Bone marrow (tissue), 2 donors: ENCODE measurements around the gene RALB.
"Not testable (repeated sequence)": the region's sequence is repeated elsewhere in the genome, so short reads cannot be mapped to it uniquely, and the experiment has no call there.

Experiments used
- DNase-seq, 2 donors: peaks; one replicate each; lab custom pipeline; 2025; lab: John Stamatoyannopoulos, UW

Gene RALB

DNA sequence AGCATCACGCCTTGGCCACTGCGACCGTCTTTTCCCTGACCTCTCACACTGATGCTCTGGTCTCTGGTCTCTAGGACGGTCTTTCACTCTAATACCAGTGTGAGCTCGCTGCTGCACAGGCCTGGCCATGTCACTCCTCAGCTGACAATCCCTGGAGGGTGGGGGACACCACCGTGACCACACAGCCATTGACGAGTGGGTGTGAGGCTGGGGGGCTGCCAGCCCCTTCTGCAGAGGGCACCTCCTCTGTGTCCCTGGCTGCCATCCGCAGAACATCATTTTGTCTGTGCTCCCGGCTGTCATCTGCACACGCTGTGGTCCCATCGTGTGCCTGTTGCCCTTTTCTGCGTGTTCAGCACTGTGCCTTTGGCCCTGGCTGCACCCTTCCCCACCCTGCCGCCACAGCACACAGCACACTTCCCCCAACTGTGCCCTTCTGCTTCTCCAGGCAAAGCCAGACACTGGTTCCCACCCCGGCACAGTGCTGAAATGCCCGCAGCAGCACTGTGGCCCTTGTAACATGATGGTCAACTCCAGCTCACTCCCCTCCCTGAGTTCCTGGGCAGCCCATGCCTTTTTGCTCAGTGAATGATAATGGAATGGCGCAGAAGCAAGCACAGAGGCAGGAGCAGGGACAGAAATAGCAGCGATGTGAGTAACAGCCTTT lies 62.8 kb downstream of the RALB start:
- DNase-seq = no peak

DNA sequence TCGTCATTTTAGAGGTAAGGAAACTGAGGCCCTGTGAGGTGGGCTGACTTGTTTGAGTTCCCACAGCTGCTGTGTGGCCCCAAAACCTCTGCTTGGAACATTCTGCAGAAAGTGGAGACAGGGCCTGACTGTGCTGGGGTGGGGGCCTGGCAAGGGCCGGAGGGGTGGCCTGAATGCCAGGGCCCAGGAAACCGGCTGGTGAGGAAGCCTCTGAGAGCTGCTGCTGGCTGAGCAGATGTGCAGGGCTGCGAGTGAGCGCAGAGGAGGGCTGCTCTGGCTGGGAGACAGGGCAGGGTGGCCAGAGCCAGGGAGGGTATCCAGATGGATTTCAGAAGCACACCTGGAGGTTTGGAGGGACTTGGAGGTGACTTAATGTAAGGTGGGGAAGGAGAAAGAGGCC lies 63.4 kb downstream of the RALB start:
- no peak for DNase-seq

DNA sequence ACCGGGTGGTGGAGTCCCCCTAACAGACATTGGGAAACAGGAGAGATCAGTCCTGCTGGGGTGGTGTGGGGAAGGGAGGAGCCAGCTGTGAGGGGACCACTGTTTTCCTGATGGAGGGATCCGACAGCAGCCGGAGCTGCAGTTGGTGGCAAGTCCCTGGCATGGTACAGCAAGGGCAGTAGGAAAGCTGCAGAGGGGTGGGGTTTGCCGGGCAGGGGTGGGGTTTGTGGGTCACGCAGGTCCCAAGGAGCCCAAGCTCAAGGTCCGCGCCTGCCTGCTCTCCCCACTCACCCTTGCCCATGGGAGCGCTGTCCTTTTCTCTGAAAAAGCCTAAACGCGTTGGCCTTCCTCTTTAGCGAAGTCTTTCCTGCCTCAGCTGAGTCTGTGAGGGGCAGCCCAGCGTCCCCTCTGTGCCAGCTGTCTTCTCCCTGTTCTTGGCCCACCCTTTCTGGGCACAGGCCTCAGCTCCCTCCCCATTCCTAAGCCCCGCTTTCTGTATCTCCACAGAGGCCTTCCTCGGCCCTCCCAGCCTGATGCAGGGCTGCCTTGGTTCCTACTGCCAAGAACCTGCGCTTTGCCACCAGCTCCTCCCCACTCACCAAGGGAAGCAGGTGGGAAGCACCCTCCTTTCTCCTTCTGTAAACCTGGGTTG lies 64.0 kb downstream of the RALB start:
- DNase-seq = no peak

DNA sequence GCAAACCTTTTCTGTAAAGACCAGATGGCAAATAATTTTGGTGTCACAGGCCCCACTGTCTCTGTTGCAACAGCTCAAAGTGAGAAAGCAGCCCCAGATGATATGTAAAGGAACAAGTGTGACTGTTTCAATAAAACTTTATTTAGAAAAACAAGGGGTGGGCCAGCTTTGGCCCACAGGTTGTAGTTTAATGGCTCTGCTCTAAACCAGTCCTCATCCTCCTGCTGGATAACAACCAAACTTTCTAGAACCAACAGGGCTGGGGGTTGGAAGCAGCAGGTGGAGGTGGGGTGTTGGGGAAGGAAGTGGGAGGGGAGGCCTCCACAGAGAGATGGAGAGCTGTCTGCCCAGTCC lies 64.5 kb downstream of the RALB start:
- no peak for DNase-seq

DNA sequence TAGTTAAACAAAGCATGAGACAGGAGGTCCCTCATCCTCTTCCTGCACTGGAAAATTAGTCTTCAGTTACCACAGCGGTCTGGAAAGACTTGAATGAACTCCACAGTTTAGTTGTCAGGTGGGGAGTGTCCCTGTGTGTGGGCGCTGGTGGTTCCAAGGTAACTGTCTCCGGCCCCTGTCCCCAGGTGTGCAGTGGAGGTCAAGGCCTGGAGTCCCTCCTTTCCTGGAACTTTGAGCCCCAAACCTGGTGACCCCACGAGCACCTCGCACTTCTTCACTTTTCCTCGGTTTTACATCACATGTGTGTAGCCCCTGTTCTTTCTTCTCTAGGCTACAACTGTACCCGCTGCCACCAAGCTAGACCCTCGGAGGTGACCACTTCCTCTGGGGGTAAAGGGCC lies 65.3 kb downstream of the RALB start:
- no peak for DNase-seq

DNA sequence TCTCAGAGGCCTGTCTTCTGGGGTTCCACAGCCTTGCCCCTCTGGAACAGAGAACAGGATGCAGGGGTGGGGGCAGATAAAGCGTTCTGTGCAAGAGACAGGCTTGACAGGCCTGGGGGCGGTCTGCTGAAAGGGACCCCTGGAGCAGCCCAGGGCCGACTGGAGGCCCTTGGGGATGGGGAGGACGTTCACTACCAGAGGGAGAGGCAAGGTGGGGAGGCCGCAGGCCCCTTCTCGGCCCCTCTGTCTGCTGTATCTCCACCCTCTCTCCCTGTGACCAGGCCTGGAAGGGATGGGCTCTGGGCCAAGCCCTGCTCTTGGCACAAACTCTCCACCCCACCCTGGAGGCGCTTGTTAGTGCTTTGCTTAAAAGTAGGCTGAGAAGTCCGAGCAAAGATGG lies 66.0 kb downstream of the RALB start:
- DNase-seq = no peak

DNA sequence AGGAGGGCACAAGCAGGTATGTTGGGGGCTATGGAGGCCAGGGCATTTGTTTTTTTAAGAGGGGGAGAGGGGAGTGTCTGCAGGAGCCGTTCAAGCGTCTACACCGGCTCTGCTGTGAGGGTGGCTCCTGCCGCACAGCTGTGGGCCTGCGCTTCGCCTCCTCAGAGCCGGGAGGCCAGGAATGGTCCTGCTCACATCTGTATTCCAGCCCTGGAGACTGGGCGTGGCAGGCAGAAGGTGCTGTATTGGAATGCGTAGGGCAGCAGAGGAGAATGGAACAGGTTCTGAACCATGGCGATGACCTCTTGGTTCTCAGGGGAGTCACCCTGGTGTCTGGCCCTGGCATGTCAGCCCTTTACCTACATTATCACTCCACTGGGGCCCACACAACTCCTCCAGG lies 66.5 kb downstream of the RALB start:
- DNase-seq = no peak

DNA sequence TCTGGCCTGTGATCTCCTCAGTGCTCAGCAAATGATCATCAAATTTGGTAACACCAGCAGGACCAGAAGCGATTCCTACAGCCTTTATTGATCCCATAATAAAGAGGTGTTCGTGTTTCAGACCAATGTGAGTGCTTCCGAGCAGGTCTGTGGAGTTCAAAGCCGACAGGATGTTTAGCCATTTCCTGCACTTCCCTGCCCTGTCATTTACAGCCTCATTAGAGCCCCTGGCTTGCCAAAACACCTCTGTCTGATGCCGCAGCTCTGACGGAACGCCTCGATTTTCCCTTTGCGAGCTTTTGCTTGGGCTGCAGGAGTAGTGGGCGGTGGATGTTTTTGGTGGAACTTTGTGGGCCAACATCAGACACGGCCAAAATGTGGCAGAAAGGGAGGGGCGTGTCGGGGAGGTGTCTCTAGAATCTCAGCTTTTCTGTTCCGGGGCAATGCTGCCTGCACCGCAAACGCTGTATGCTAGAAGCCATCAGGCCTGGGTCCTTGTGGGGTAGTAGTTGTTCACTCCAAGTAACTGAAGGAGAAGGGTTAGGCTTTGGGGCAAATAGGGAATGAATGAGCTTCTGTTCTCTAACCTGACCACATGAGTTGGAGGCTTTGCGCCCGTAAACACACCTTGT lies 67.2 kb downstream of the RALB start:
- no peak for DNase-seq

DNA sequence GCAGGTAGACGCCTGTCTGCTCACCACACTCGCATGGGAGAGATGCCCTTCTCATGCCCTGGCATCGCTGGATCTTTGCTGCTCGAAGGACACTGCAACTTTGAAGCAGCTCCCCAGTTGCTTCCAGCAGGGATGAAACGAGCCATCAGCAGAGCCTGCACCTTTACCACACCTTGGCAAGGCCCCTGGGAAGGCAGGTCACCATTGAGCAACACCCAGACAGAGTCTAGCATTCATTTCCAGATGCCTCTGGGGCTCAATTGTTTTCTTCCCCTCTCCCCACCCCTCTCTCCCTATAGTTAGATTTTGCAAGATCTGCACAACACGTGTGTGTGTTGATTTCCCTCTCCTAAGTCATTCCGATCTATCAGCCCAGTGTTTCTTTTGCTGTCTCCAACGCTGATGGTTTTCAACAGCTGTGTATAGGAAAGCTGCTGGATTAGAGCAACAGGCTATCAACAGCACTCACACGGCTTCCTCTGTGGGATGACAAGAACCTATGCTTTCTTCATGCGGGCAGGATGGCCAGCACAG lies 67.7 kb downstream of the RALB start:
- DNase-seq = no peak

DNA sequence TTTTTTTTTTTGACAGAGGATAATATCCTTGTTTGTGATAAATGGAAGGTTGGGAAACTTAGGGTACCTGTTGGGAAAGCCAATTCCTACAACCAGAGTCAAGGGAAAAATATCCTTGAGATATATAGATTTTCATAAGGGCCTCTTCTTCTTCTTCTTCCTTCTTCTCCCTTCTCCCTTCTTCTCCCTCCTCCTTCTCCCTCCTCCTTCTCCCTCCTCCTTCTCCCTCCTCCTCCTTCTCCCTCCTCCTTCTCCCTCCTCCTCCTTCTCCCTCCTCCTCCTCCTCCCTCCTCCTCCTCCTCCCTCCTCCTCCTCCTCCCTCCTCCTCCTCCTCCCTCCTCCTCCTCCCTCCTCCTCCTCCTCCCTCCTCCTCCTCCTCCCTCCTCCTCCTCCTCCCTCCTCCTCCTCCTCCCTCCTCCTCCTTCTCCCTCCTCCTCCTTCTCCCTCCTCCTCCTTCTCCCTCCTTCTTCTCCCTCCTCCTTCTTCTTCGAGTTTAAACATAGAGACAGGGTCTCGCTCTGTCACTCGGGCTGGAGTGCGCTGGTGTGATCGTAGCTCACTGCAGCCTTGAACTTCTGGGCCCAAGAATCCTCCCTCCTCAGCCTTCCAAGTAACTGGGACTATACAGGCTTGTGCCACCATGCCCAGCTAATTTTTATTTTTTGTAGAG lies 68.4 kb downstream of the RALB start:
- DNase-seq = not testable (repeated sequence)

DNA sequence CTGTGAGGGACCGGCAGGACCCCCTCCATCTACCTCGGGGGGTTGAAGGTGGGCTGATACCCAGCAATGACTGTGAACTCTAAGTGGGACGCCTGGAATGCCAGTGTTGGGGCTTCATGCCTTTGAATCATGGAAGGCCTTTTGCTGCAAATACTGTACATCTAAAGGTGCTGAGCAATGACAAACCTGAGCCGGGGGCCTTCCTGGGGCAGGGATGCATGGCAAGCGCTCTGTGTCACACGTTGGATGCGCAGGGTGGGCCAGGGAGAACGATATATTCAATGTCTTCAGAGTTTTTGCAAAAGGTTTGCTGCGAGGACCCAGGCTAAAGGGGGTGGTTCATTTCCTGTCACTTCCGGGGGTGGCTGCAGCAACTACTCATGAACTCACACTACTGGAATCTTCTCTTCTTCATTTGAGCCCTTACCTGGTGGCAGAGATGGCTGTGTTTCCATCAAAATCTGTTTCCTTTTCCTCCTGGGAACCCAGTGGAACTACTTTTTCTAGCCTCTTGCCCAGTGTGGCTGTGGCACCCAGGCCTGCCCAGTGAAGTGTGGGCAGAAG lies 69.2 kb downstream of the RALB start:
- no peak for DNase-seq

DNA sequence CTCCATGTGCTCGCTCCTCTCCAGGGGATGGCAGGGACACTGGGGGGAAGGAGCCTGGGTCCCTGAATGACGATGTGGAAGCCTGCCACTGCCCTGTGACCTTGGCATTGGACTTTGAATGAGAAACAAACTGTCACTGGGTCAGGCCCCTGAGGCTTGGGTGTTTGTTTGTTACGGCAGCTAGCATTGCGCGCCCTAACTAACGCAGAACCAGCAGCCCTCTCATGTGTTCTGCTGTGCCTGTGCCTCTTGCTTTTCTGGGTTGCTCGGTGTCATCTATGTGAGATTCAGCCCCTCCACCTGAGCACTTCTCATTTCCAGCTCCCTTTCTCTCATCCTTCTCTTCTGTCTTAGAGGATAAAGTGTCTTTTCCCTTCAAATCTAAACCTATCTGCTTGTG lies 69.7 kb downstream of the RALB start:
- no peak for DNase-seq

DNA sequence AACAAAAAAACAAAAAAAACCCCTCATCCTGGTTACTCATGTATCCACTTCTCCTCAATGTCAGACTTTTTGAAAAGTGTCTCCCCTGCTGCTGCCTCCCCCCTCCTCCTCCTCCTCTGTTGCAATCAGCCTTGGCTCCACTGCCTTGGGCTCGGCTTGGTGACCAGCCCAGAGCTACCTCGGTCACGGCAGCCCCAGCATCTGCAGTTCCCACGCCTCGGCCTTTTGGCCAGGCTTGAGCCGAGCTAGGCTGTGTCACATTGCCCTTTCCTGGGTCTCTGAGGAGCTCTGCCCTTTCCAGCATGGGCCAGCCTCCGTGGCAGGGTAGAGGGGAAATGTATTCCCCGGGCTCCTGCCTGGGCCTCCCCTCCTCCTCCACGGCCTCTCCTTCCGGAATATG lies 70.6 kb downstream of the RALB start:
- no peak for DNase-seq

DNA sequence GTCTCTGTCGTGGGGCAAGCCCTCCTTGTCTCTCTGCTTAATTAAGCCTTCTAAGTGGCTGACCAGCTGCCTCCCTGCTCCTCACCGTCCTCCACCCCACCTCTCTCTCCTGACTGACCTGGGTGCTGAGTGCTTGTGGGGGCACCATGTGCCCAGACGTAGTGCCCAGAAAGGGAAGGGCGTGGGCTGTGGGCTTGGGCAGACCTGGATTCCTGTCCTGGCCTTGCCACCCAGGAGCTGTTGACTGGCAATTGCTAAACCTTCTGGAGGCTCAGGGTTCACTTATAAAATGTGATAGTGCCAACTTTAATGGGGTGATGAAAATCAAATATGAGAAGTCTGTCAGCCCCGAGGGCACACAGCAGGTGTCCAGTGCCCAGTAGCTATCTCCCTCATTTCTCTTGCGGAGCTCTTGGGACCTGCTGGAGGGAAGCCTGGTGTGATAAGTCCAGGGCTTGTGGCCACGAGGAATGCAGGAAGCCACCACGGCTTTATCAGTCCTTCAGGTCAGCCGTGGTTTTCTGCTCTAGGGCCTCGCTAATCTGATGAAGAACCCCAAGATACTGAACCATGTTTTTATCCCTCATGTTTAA lies 71.3 kb downstream of the RALB start:
- DNase-seq = no peak

DNA sequence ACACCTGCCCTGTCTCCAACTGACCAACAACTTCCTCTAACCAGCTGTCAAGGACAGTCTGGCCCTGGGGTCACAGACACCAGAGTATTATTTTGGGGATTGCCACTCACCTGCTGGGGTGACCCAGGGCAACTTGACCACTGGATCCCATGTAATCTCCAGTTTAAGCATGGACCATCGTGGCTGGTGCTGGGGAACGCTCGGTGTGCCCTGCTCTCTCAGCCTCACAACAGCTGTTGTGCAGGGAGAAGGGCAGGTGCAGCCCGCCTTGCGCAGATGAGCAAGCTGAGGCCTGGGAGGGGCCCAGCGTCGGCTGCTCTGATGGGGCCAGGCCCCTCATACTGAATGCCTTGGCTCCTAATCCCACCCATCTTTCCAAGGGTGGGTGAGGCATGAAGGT lies 72.3 kb downstream of the RALB start:
- no peak for DNase-seq

DNA sequence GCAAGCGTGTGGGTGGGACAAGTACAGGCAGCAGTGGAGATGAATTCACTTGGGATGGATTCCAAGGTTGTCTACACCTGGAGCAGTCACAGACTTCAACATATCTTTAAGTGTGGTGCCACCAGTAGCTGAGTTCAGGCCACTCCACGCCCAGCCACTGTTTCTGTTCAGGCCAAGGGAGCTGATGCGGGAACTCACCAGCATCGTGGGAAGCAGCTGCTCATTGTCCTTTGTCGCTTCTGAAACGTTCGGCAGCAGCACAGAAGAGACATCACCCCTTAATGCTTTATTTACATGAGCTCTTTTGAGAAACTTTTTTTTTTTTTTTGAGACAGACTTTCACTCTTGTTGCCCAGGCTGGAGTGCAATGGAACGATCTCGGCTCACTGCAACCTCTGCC lies 73.4 kb downstream of the RALB start:
- no peak for DNase-seq

DNA sequence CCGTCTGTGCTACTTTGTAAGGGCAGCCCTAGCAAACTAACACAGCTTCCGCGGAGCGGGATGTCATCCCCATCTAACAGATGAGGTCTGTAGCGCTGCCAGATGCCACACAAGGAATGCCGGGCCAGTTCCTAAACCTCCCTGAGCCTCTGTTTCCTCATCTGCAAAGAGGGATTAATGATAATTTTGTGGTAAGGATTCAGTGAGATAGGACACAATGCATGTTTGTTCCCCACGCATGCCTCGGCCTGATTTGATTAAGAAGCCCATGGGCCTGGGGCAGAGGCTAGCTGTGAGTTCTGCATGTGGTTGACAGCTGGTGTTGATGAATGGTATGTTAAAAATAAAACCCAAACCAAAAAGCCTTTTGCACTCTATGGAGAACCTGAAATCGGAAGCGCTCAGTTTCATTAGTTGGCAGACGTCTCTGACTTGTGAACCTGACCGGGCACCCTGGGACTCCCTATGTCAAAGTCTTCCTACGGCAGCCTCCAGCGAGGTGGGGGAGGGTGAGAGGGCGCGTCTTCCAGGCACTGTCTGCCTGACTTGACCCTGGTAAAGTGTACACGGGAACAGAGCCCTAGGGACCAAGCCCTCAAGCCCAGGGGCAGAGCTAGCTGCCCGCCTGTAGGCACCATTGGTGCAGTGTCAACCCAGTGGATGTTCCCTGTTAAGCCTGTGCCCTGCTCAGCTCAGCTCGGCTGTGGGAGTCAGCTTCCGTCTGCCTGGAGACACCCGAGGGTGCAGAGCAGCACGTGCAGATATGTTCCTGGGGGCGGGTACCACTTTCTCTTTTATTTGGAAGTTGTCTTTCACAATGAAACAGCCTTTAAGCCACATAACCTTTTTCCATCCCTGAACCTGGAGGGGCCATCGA lies 78.5 kb downstream of the RALB start:
- no peak for DNase-seq

DNA sequence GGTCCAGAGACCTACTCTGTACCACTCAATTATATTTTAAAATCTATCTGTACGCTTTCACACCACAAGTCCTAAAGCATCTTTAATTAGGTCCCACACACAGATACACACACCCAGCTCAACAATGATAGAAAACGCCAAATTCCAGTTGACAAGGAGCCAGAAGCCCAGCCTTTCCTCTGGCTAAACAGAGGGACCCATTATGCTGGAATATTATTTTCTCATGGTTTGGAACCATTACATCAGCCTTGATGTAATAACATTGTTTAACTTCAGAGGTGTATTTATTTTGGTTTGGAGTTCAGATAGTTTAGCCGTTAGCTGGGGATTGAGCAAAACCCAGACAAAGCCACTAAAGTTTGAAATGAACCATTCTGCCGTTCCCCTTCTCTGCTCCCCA lies 79.3 kb downstream of the RALB start:
- no peak for DNase-seq

DNA sequence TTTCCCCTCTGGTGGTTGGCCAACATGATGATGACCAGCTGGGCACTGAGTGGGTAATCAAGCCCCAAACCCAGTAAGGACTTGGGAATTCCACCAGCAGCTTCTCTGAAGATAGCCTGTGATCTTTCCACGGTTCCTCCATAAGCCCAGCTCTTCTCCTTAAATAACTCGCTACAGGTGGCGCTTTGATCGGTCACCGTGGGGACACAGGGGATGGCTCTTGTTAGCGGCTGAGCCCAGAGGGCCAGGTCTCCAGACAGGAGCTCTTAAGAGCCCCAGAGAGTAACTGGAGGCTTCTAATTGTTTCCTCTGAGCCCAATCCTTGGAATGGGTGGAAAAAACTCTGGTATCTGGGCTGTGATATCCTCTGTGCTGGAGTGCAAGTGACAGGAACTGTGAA lies 79.7 kb downstream of the RALB start:
- DNase-seq = no peak

DNA sequence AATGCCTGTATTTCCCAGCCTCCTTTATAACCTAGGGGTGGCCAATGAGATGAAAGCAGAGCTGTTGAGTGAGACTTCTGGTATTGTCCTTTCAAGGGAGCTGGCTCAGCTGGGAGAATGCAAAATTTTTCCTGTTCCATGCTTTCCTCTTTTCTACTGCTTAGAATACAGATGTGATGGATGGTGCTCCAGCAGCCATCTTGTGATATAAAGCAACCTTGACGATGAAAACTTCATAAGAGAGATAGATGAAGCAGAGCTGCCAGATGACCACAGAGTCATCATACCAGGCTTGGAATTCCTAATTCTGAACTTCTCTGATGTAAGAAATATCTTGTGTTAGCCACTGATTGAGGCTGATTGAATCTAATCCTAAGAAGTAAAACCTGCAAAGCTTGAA lies 81.4 kb downstream of the RALB start:
- DNase-seq = no peak

DNA sequence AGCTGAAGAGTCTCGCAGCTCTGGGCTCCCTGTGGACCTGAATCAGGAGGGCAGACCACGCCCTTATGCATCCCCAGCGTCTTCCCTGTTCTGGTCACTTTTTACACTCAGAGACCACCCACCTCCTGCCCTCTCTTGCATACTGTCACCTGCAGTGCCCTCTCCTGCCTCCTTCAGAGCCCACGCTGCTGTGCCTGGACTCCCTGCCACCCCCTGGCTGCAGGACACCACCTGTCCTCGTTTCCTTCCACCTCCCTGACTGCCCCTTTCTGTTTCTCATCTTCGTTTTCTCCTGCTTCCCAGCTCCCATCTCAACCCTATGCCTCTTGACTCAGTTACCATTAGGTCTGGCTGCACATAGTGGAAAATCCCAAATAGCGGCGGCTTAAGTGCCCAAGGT lies 84.1 kb downstream of the RALB start:
- DNase-seq = no peak
